HUES48 (cell line): ENCODE results near the gene SH2D3C.
"Not testable (repeated sequence)": the region's sequence is repeated elsewhere in the genome, so short reads cannot be mapped to it uniquely, and the experiment has no call there.

ENCODE experiments used
- H3K27ac ChIP-seq: one replicate; pipeline ENCODE4 v1.7.0; 2013; ENCODE audit warnings: low read depth, low read length, inconsistent platforms
- H3K27me3 ChIP-seq: 2 replicates; pipeline ENCODE4 v1.6.1; 2013; ENCODE audit warnings: mild to moderate bottlenecking, low read length; ENCODE audit not compliant: control insufficient read depth, insufficient read depth
- H3K36me3 ChIP-seq: 2 replicates; pipeline ENCODE4 v1.6.1; 2013; ENCODE audit warnings: low read length; ENCODE audit not compliant: control insufficient read depth, insufficient read depth
- H3K4me1 ChIP-seq: 2 replicates; pipeline ENCODE4 v1.6.1; 2013; ENCODE audit warnings: mild to moderate bottlenecking, low read length; ENCODE audit not compliant: control insufficient read depth, insufficient read depth
- H3K4me3 ChIP-seq: 2 replicates; pipeline ENCODE4 v1.5.1; 2013; ENCODE audit warnings: mild to moderate bottlenecking, low read depth, low read length
- H3K9ac ChIP-seq: 2 replicates; pipeline ENCODE4 v1.6.1; 2013; ENCODE audit warnings: mild to moderate bottlenecking, low read depth, low read length, moderate library complexity
- H3K9me3 ChIP-seq: 2 replicates; pipeline ENCODE4 v1.6.1; 2013; ENCODE audit warnings: low read length; ENCODE audit not compliant: control insufficient read depth, insufficient read depth

The SH2D3C gene

DNA sequence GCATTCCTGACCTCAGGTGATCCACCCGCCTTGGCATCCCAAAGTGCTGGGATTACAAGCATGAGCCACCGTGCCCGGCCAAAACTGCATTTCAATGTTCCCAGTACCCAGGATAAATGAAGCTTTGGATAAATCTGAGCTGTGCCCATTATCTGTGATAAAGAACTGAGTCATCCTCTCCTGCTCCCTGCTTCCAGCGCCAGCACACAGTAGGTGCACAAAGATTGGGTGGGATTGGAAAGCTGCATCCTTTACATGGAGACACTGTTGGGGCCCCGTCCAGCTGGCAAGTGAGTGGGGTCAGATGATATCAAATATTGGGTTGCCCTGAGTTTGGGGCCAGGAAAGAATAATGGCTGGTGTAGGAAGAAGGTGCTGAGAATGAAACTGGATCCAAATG lies 17.4 kb downstream of the SH2D3C start:
- Histone ChIP-seq H3K36me3 (no peaks in the 10 kb centered on the region), H3K4me1 (peaks cover 16% of the 10 kb centered on the region), H3K27ac (no peak overlapping the region), H3K9ac (no peak overlapping the region), H3K4me3 (no peak overlapping the region), H3K9me3 (no peaks in the 10 kb centered on the region), H3K27me3 (peaks cover 5% of the 10 kb centered on the region; the same call in 1 of the 2 replicates)

GRCh38 chr9:127758843-127759242 lies 19.6 kb downstream of the SH2D3C start:
- H3K36me3 ChIP-seq = no peaks in the 10 kb centered on the region
- H3K9ac ChIP-seq = no peak overlapping the region
- no peaks in the 10 kb centered on the region for H3K9me3 ChIP-seq
- H3K4me1 ChIP-seq = peaks cover 15% of the 10 kb centered on the region
- H3K27me3 ChIP-seq = peaks cover 13% of the 10 kb centered on the region
- no peak overlapping the region for H3K27ac ChIP-seq
- no peak overlapping the region for H3K4me3 ChIP-seq

DNA sequence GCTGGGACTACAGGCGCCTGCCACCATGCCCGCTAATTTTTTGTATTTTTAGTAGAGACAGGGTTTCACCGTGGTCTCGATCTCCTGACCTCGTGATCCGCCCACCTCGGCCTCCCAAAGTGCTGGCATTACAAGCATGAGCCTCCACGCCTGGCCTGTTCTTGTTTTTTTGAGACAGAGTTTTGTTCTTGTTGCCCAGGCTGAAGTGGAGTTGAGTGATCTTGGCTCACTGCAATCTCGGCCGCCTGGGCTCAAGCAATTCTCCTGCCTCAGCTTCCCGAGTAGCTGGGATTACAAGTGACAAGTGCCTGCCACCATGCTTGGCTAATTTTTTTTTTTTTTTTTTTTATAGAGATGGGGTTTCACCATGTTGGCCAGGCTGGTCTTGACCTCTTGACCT lies 21.7 kb downstream of the SH2D3C start:
- H3K27me3 ChIP-seq = peaks cover 28% of the 10 kb centered on the region

DNA sequence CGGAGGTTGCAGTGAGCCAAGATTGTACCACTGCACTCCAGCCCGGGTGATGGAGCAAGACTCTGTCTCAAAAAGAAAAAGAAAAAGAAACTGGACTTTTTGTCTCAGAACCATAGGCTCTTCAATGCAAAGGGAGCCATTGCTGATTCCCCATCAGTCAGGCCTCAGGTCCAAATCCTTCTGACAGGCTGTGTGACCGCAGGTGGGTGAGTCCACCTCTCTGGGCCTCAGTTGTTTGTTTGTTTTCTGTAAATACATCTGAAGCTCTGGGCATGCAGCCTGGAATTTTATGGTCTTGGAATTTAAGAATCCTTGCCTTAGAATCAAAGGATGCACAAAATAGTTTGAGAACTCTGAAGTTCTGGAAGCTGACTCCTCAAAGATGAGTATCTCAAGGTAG lies 22.2 kb downstream of the SH2D3C start:
- Histone ChIP-seq H3K27ac (no peak overlapping the region), H3K9ac (no peak overlapping the region), H3K4me1 (no peaks in the 10 kb centered on the region; the same call in 1 of the 2 replicates), H3K9me3 (no peaks in the 10 kb centered on the region), H3K36me3 (no peaks in the 10 kb centered on the region), H3K4me3 (no peak overlapping the region), H3K27me3 (peaks cover 28% of the 10 kb centered on the region)

More for the DNA sequence above, 21.7 kb downstream of the SH2D3C start:
- not testable (repeated sequence) for H3K9ac ChIP-seq, H3K4me1 ChIP-seq, H3K27ac ChIP-seq, H3K9me3 ChIP-seq, H3K4me3 ChIP-seq, H3K36me3 ChIP-seq

DNA sequence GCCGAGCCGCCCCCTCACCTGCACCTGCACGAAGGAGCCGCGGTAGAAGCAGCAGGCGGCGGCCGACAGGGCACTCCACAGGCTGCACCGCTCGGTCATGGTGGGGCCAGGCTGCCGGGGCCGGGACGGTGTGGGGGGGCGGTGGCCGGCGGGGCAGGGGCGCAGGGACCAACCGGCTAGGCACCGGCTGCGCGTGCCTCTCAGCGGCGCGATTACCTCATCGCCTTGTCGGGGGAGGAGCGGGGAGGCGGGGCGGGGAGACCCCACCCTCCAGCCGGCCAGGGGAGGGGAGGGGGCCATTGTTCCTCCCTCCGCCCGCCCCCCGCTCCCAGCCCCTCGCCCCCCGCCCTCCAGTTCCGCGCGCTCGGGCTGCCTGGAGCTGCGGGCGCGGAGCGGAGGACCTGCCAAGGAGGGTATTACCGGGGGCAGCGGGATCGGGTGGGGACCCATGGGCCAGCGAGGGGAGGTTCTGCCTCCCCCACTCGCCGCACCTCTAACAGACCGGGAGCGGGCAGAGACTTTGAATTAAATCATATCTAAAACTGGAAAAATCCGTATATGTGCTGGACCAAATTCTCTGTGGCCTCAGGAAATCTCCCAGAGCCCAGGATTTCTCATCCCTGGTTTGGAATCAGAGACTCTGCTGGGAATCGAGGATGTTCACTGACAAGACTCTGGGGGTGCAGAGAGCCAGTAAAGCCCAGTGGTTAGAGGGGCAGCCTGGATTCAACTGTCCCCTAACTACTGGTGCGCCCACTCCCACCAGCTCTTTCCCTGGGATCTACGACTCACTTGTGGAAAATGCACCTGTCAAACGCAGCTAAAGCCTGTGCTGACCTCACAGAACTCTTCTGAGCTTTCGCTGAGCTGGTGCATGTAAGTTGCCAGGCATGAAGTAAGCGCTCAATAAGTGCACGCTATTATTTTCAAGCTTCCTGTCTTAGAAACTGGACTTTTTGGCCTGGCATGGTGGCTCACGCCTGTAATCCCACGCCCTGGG lies 23.1 kb downstream of the SH2D3C start:
- peak overlapping the region; percentile 79 for H3K4me3 ChIP-seq
- peak overlapping the region; percentile 47 for H3K27ac ChIP-seq
- peaks cover 28% of the 10 kb centered on the region for H3K27me3 ChIP-seq
- no peaks in the 10 kb centered on the region; the same call in 1 of the 2 replicates for H3K4me1 ChIP-seq
- H3K9me3 ChIP-seq = no peaks in the 10 kb centered on the region
- H3K36me3 ChIP-seq = peaks cover 3% of the 10 kb centered on the region; the same call in 1 of the 2 replicates
- peak overlapping the region; percentile 61; the same call in 1 of the 2 replicates for H3K9ac ChIP-seq

DNA sequence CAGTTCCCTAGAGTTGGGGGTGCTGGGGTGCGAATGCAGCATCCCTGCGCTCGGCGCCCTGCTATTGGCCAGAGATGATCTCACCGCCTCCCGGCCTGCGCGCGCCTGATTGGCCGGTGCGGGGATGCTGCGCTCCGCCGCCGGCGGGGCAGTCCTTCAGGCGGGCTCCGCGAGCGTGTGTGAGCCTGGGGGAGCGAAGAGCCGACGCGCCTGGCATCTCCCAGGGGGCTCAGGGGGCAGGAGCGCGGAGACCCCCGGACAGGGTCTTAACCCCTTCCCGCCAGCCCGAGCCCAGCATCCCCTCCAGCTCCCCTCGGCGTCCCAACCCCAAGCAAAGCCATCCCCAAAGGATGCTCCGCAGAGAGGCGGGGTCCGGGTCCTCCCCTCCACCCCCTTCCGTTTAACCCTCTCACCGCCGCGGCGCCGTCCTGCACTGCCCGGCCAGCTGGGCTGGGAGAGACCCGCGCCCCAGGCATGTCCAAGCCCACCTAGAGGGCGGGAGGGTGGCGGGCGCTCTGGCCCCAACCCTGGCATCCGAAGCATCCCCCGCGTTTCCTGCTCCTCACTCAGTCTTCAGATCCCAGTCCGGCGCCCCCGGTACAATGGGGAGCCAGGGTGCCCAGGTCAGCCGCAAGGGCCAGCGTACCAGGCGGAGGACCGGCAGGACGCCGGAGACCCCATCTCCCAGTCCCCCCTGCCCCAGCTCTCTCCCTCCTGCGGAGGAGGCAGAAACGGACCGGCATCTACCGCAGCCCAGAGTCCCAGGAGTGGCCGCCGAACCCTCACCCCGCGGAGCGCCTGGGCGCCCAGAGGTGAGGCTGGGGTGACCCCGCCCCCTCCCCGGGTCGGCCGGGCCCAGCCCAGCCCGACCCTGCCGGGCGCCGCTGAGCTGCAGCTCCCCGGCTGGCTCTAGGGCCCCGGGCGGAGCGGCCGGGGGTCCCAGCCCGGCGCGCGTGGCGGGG lies 24.1 kb downstream of the SH2D3C start:
- Histone ChIP-seq H3K9ac (peak overlapping the region; percentile 61; the same call in 1 of the 2 replicates), H3K4me1 (no peaks in the 10 kb centered on the region; the same call in 1 of the 2 replicates), H3K9me3 (no peaks in the 10 kb centered on the region), H3K4me3 (peak overlapping the region; percentile 79), H3K27ac (peak overlapping the region; percentile 47), H3K36me3 (peaks cover 7% of the 10 kb centered on the region), H3K27me3 (peaks cover 28% of the 10 kb centered on the region)

DNA sequence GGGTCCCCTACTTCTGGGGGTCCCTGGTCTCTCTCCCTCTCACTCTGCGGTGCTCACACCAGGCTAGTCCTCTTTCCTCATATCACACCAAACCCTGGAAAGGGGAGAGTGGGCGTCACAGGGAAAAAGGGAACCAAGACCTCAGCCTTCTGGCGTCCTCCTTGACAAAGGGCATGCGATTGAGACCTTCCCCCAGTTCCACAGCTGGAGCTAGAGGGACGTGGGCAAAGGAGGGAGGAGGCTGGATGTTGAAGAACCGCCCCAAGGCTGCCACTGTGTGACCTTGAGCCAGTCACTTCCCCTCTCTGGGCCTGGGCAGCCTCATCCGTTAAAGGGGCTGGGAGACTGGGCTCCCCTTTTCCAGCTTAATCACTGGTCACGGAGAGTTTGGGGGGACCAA lies 24.8 kb downstream of the SH2D3C start:
- Histone ChIP-seq H3K9ac (no peak overlapping the region), H3K27ac (no peak overlapping the region), H3K27me3 (peaks cover 28% of the 10 kb centered on the region), H3K36me3 (peaks cover 15% of the 10 kb centered on the region), H3K9me3 (no peaks in the 10 kb centered on the region), H3K4me1 (no peaks in the 10 kb centered on the region; the same call in 1 of the 2 replicates), H3K4me3 (peak overlapping the region; percentile 79)

DNA sequence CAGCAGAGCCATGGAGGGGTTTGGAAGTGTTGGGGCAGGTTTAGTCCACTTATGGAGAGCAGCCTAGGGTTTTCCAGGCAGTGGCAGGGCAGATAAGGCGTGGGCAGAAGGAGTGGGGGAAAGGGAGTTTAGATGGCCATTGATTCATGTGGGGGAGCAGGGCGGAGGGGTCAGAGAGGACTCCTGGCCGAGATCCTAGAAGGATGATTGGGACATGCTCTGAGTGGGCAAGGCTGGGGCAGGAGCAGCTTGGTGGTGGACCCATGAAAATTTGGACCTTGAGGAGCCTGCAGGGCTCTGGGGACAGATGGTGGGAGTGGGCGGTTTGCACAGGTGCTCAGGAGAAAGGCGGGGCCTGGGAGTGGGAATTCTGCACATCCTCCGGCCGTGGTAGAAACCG lies 25.3 kb downstream of the SH2D3C start:
- Histone ChIP-seq H3K9ac (no peak overlapping the region), H3K4me1 (no peaks in the 10 kb centered on the region; the same call in 1 of the 2 replicates), H3K27ac (no peak overlapping the region), H3K27me3 (peaks cover 28% of the 10 kb centered on the region), H3K36me3 (peaks cover 19% of the 10 kb centered on the region), H3K4me3 (no peak overlapping the region), H3K9me3 (no peaks in the 10 kb centered on the region)

DNA sequence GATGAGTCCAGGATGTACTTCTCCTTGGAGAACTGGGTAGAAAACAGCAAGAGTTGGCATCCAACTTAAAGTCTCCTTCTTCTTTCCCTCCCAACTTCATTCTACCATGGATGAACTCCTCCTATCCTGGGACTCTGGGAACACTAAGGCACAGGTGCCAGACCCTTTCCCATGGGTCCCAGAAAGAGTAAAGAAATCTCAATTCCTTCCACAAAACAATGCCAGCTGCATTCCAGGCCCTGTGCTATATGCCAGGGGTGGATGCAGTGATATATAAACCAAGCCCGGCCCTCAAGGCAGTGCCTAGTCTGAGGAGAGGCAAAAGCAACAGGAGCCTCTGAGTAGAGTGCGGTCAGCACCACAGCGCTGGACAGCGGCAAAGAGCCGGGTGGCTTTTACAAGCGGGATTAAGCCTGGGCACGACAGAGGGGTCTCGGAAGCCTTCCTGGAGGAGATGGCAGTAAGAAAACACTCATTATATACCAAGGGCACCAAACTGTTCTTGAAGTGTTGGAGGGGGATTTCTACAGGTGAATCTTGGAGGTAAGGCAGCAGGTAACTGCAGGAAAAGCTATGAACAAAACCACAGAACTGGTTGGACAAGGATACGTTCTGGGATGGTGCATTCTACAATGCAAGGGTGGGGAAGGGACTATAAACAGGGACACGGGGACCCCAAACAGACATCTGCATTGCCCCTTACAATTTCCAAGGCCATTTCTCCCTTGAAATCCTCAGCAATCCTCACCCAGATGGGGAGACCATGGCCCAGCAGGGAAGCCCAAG lies 27.0 kb downstream of the SH2D3C start:
- no peak overlapping the region for H3K4me3 ChIP-seq
- no peak overlapping the region for H3K27ac ChIP-seq
- no peaks in the 10 kb centered on the region for H3K9me3 ChIP-seq
- no peak overlapping the region for H3K9ac ChIP-seq
- no peaks in the 10 kb centered on the region; the same call in 1 of the 2 replicates for H3K4me1 ChIP-seq
- H3K36me3 ChIP-seq = peaks cover 23% of the 10 kb centered on the region
- H3K27me3 ChIP-seq = peaks cover 27% of the 10 kb centered on the region
